GM23248 (cell line): ENCODE data around the gene MICAL1.

Experiments
- EZH2 ChIP-seq: fragments of 200-600 bp; sonication (generic); IDR thresholded peaks from 2 replicates; pipeline ENCODE4 v1.6.1; 2018; ENCODE audit warnings: antibody characterized with exemption, mild to moderate bottlenecking; ENCODE audit not compliant: insufficient read depth, poor library complexity, severe bottlenecking
- EZH2phosphoT487 ChIP-seq: fragments of 200-600 bp; sonication (generic); IDR thresholded peaks from 2 replicates; pipeline ENCODE4 v1.6.1; 2018; ENCODE audit warnings: antibody characterized with exemption, moderate library complexity, mild to moderate bottlenecking, low read depth; ENCODE audit not compliant: insufficient read depth

GRCh38 chr6:109478222-109478805 is 22.7 kb upstream of the MICAL1 start:
- TF ChIP-seq EZH2phosphoT487 (no peak), EZH2 (no peak)
